IPS DF 6.9 (cell line): ENCODE measurements around the gene MDGA2.

Experiments
- DNase-seq: peaks from one replicate; pipeline ENCODE4 v3.0.0-alpha.2; 2013; ENCODE audit warnings: low read depth, low spot score
- H3K27ac ChIP-seq: one replicate; pipeline ENCODE4 v1.5.1; 2013; ENCODE audit warnings: low read length, control low read depth
- H3K27me3 ChIP-seq: 2 replicates; pipeline ENCODE4 v1.6.1; 2013; ENCODE audit warnings: mild to moderate bottlenecking, low read length; ENCODE audit not compliant: control insufficient read depth, insufficient read depth
- H3K36me3 ChIP-seq: 2 replicates; pipeline ENCODE4 v1.6.1; 2013; ENCODE audit warnings: low read length; ENCODE audit not compliant: control insufficient read depth, insufficient read depth
- H3K4me1 ChIP-seq: 2 replicates; pipeline ENCODE4 v1.6.1; 2013; ENCODE audit warnings: low read length; ENCODE audit not compliant: control insufficient read depth, insufficient read depth
- H3K4me3 ChIP-seq: 2 replicates; pipeline ENCODE4 v1.5.1; 2013; ENCODE audit warnings: mild to moderate bottlenecking, low read length
- H3K9me3 ChIP-seq: 2 replicates; pipeline ENCODE4 v1.6.1; 2013; ENCODE audit warnings: low read length, inconsistent platforms; ENCODE audit not compliant: control insufficient read depth, insufficient read depth
- WGBS: extraction: QIAGEN DNeasy Blood & Tissue Kit; methylation state at CpG from one replicate; pipeline ENCODE4 v1.1.7; 2013; ENCODE audit warnings: mixed read lengths, missing lambda C conversion rate; ENCODE audit not compliant: insufficient read length, insufficient coverage; 5-methylcytosine and 5-hydroxymethylcytosine counted together

MDGA2 gene

DNA sequence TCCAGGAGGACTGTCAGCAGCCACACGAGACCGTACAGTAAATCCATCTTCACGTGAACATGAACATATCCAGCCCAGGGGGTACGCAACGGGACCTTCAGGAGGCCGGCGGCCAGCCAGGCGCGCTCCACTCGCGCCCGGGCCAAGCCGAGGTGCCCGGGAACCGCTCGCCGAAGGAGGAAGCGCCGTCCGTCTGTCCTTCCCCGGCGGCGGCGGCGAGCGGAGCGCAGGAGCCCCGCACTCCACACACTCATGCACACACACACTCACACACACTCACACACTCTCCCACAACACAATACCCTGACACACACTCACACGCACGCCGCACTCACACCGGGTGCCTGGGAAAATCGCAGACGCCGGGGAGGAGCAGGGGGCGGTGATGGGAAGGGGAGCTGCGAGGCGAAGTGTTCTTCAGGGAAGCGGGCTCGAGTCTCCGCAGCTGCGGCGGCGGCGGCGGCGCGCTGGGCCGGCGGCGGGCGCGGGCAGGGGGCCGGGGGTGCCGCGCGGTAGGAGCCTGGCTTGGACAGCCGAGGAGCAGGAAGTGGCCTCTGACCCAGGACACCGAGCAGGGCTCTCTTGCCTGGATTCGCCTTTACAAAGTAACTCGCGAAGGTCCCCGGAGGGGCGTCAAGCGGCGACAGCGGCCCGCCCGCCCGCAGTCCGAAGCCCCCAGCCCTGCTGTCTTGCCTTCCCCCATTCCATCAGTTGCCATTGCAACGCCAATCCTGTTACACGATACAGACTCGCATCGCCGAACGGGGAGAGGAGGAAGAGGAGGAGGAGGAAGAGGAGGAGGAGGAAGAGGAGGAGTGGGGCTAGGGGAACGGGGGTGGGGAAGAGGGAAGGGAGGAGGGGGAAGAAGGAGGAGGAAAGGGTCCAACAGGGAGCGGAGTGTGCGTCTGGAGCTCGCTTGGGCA lies 601 bp downstream of the MDGA2 start:
- DNase-seq: no peak
- H3K4me1 ChIP-seq: no peaks in the 10 kb centered on the region
- H3K9me3 ChIP-seq: no peaks in the 10 kb centered on the region
- WGBS: no CpG with 5 or more reads among the region's 81 CpGs
- peaks cover 29% of the 10 kb centered on the region for H3K27me3 ChIP-seq
- no peak overlapping the region for H3K27ac ChIP-seq
- peak overlapping the region; percentile 84; the same call in 1 of the 2 replicates for H3K4me3 ChIP-seq
- no peaks in the 10 kb centered on the region; the same call in 1 of the 2 replicates for H3K36me3 ChIP-seq

DNA sequence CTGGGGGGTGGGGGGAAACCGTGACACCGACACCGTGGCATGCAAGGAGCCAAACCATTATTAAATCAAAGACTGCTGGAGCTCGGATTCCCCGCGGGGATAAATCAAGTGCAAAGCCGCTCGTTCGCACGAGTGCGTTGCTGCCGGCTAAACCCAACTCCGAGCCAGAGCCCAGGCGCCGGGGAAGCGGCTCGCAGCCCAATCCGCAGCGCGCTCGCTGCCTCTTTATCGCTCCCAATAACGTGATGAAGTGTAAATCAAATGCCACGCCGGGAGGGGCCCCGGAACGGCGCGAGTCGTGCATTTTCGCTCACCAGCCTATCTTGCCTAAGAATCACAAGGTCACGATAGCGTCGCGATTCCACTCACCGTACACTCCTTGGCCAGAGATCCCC lies 1.3 kb downstream of the MDGA2 start:
- Histone ChIP-seq H3K27me3 (peaks cover 29% of the 10 kb centered on the region), H3K27ac (no peak overlapping the region), H3K36me3 (no peaks in the 10 kb centered on the region; the same call in 1 of the 2 replicates), H3K4me3 (peak overlapping the region; percentile 84; the same call in 1 of the 2 replicates), H3K9me3 (no peaks in the 10 kb centered on the region), H3K4me1 (no peaks in the 10 kb centered on the region)
- WGBS: no CpG with 5 or more reads among the region's 36 CpGs
- DNase-seq: no peak

DNA sequence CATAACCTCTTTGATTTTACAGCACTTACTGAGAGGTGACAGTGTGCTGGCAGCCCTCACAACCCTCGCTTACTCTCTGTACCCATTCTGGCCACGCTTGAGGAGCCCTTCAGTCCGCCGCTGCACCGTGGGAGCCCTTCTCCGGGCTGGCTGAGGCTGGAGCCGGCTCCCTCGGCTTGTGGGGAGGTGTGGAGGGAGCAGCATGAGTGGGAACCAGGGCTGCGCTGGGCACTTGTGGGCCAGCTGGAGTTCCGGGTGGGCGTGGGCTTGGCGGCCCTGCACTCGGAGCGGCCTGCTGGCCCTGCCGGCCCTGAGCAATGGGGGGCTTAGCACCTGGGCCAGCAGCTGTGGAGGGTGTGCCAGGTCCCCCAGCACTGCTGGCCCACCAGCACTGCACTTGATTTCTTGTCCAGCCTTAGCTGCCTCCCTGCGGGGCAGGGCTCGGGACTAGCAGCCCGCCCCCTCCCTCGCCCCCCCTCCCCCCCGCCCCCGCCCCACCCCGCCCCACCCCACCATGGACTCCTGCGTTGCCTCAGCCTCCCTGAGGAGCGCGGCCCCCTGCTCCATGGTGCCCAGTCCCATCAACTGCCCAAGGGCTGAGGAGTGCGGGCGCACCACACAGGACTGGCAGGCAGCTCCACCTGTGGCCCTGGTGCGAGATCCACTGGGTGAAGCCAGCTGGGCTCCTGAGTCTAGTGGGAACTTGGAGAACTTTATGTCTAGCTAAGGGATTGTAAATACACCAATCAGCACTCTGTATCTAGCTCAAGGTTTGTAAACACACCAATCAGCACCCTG lies 9.9 kb downstream of the MDGA2 start:
- Histone ChIP-seq H3K4me1 (no peaks in the 10 kb centered on the region), H3K9me3 (no peaks in the 10 kb centered on the region), H3K27me3 (no peaks in the 10 kb centered on the region), H3K27ac (no peak overlapping the region), H3K36me3 (no peaks in the 10 kb centered on the region), H3K4me3 (no peak overlapping the region)
- no peak for DNase-seq
- WGBS: no CpG with 5 or more reads among the region's 28 CpGs

DNA sequence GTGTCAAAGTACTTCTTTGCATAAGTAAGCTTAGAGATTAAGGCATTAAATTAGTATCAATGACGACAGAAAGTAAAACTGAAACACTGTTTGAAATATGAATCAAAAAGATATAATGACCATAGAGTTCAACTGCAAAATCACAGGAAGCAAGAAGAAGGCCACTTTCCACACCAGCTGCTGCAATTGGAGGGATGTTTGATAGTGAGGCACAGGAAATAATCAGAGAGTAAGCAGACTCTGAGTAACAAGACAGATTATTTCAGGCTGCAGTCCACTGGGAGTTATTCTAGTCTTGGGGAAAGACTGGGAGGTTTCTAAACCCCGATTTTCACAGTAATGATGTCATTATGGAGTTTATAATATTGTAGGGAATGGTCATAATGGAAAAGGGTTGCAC lies 12.9 kb downstream of the MDGA2 start:
- H3K4me1 ChIP-seq: no peaks in the 10 kb centered on the region
- no CpG with 5 or more reads among the region's 2 CpGs for WGBS
- no peak overlapping the region for H3K4me3 ChIP-seq
- DNase-seq: no peak
- H3K27ac ChIP-seq: no peak overlapping the region
- no peaks in the 10 kb centered on the region for H3K36me3 ChIP-seq
- no peaks in the 10 kb centered on the region for H3K27me3 ChIP-seq
- no peaks in the 10 kb centered on the region for H3K9me3 ChIP-seq

DNA sequence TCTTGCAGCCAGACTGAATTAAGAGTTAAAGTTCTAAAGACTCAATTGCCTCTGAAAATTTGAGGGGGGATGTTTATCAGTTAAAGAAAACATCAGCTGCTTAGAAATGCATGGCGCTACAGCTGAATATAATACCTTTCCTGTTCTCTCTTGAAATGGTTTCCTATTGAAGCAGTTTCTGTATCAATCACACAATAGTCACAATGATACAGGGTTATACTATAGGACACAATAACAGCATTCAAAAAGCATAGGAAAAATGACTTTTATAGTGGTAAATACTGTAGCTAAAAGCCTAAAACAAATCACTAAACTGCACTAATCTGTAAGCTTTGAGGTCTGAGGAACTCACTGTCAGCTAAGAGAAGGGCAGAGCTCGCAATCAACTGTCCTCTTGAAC lies 15.2 kb downstream of the MDGA2 start:
- H3K4me1 ChIP-seq: no peaks in the 10 kb centered on the region
- no peaks in the 10 kb centered on the region for H3K36me3 ChIP-seq
- DNase-seq: no peak
- H3K9me3 ChIP-seq: no peaks in the 10 kb centered on the region
- H3K4me3 ChIP-seq: no peak overlapping the region
- H3K27me3 ChIP-seq: no peaks in the 10 kb centered on the region
- no CpG with 5 or more reads among the region's 2 CpGs for WGBS
- H3K27ac ChIP-seq: no peak overlapping the region

DNA sequence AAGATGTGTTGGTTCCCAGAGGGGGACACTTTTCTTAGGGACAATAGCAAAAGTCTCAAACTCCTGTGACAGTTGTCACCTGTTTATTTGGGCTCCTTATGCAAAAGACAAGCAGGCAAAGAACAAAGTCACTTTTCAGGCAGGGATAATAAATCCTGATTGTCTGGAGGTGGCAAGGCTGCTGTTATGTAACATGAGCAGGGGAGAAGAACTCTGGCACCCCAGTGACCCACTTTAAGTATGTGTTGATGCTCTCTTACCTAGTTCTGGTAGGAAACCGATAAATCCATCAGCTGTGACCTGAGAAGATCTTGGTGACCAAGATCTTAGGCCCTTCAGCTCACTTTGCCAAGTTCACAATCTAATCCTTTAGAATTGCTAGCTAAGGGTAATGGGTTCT lies 17.4 kb downstream of the MDGA2 start:
- no peaks in the 10 kb centered on the region for H3K9me3 ChIP-seq
- no peaks in the 10 kb centered on the region for H3K27me3 ChIP-seq
- no CpG with 5 or more reads among the region's 1 CpG for WGBS
- no peak overlapping the region for H3K27ac ChIP-seq
- H3K4me1 ChIP-seq: no peaks in the 10 kb centered on the region
- no peak overlapping the region for H3K4me3 ChIP-seq
- no peak for DNase-seq
- no peaks in the 10 kb centered on the region for H3K36me3 ChIP-seq

DNA sequence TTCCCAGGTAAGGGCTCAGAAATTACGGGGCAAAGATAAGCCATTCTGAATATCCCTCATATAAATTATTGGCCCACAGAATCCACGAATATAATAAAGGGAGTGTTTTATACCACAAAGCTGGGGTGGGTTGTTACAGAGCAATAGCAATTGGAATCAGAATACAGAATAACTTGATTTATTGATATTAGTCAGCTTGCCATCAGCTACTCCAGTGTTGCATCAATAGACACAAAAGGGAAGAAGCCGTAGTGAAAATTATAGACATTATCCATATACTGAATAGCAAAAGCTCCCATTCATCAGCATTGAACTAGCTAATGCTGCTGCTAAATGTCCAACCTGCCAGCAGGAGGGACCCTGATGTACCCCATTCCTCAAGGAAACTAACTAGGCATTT lies 18.3 kb downstream of the MDGA2 start:
- Histone ChIP-seq H3K4me3 (no peak overlapping the region), H3K36me3 (no peaks in the 10 kb centered on the region), H3K9me3 (no peaks in the 10 kb centered on the region), H3K4me1 (no peaks in the 10 kb centered on the region), H3K27ac (no peak overlapping the region), H3K27me3 (no peaks in the 10 kb centered on the region)
- no CpG with 5 or more reads among the region's 3 CpGs for WGBS
- no peak for DNase-seq

DNA sequence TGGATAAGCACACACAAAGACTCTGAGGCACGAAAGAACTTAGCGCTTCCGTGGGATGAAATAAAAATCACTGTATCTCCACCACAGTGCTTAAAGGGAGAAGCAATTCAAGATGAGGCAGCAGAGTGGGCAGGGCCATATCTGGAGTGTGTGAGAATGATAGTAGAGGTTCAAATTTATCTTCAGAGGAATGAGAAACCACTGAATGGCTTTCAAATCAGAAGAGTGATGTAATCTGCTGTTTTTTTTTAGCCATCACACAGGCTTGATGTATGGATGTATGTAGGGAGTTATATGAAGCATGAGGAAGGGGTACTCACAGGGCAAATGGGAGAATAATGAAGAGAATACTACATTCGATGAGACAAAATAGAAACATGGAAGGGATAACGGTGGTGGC lies 24.1 kb downstream of the MDGA2 start:
- DNase-seq: no peak
- H3K27ac ChIP-seq: no peak overlapping the region
- H3K27me3 ChIP-seq: no peaks in the 10 kb centered on the region
- no CpG with 5 or more reads among the region's 5 CpGs for WGBS
- H3K4me3 ChIP-seq: no peak overlapping the region
- H3K9me3 ChIP-seq: no peaks in the 10 kb centered on the region
- no peaks in the 10 kb centered on the region for H3K4me1 ChIP-seq
- no peaks in the 10 kb centered on the region for H3K36me3 ChIP-seq

DNA sequence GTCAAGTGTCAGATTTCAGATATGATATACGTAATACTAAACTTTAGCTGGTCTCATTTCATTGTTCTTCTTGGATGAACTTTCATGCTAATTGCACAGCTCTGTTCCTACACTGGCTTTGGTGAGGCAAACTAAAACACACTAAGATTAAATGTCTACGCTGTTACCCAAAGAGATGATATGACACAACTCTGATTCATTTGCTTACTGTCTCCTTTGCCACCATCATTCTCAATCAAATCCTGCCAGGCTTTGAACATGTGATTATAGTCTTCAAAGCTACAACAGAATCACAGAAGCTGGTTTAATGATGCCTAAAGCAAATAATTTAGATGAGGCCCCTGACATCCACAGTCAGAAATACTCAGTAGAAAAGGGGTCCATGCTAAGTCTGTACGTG lies 37.7 kb downstream of the MDGA2 start:
- no peak overlapping the region for H3K27ac ChIP-seq
- H3K36me3 ChIP-seq: no peaks in the 10 kb centered on the region
- no CpG with 5 or more reads among the region's 3 CpGs for WGBS
- H3K27me3 ChIP-seq: no peaks in the 10 kb centered on the region
- H3K4me3 ChIP-seq: no peak overlapping the region
- H3K9me3 ChIP-seq: no peaks in the 10 kb centered on the region
- H3K4me1 ChIP-seq: no peaks in the 10 kb centered on the region
- DNase-seq: no peak

DNA sequence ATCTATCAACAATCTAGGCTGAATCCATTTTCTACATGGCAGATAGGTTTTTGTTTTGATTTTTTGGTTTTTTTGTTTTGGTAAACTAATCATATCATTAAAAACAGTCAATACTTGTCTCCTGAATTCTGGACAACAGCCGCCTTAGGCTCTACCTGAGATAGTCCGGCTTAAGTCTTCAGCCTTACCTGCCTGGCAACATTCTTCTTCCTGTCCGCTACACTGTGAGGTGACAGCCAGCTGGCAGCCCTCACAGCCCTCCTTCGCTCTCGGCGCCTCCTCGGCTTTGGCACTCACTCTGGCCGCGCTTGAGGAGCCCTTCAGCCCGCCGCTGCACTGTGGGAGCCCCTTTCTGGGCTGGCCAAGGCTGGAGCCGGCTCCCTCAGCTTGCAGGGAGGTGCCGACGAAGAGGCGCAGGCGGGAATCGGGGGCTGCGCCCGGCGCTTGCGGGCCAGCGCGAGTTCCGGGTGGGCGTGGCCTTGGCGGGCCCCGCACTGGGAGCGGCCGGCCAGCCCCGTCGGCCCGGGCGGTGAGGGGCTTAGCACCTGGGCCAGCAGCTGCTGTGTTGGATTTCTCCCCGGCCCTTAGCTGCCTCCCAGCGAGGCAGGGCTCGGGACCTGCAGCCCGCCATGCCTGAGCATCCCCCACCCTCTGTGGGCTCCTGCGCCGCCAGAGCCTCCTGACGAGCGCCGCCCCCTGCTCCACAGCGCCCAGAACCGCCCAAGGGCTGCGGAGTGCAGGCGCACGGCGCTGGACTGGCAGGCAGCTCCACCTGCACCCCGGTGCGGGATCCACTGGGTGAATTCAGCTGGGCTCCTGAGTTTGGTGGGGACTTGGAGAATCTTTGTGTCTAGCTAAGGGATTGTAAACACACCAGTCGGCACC lies 49.0 kb downstream of the MDGA2 start:
- no peak overlapping the region for H3K27ac ChIP-seq
- no peaks in the 10 kb centered on the region for H3K27me3 ChIP-seq
- no peaks in the 10 kb centered on the region for H3K36me3 ChIP-seq
- WGBS: no CpG with 5 or more reads among the region's 51 CpGs
- no peak overlapping the region for H3K4me3 ChIP-seq
- no peaks in the 10 kb centered on the region for H3K9me3 ChIP-seq
- H3K4me1 ChIP-seq: no peaks in the 10 kb centered on the region
- no peak for DNase-seq
